Lower leg skin (tissue), 4 donors: Measurements from ENCODE around the gene UBR4. TPM values are rescaled to one million over a fixed set of nuclear protein-coding genes. Genes with fewer than 3 reads are reported as not detected.

ENCODE experiments used
- DNase-seq, 2 donors: peaks; one replicate each; pipeline ENCODE4 v3.0.0-alpha.2; 2019; ENCODE audit warnings: low spot score in 2 of 2
- H3K4me3 ChIP-seq: fragments of 200-600 bp; sonication (generic); 2 replicates; pipeline ENCODE4 v1.5.1; 2017; ENCODE audit warnings: mild to moderate bottlenecking, low read depth; ENCODE audit not compliant: poor library complexity, severe bottlenecking
- CTCF ChIP-seq, 3 donors: fragments of 450-650 bp; IDR thresholded peaks; one replicate each; pipeline ENCODE4 v1.5.1; 2016; ENCODE audit warnings: antibody characterized with exemption in 3 of 3, mild to moderate bottlenecking in 3 of 3, moderate library complexity in 2 of 3
- POLR2A ChIP-seq, 2 donors: fragments of 450-650 bp; IDR thresholded peaks; one replicate each; pipeline ENCODE4 v1.6.1; 2016 to 2017; ENCODE audit warnings: antibody characterized with exemption in 2 of 2, mild to moderate bottlenecking in 1 of 2, moderate library complexity in 1 of 2
- WGBS, 2 donors: methylation state at CpG; one replicate each; pipeline ENCODE4 v1.1.5; 2018; 5-methylcytosine and 5-hydroxymethylcytosine counted together
- intact Hi-C: fragments of 100-400 bp; cut with DNase I; formaldehyde crosslinking; loops from one replicate; pipeline ENCODE4 v1.15.0; 2023; ENCODE audit warnings: low total_unique reads
- total RNA-seq, 4 donors: library from RNA; depleted of rRNA; stranded (reverse); fragments of >200 nt; gene quantifications; one replicate each; pipeline ENCODE4 v1.1.0, GENCODE V29; 2016

UBR4 gene
- total RNA-seq, 4 donors from 2014 or later = 255 to 380 (median 329) TPM

GRCh38 chr1:19199329-19199968 lies 10.6 kb downstream of the UBR4 start:
- H3K4me3 ChIP-seq = no peak overlapping the region
- DNase-seq = no peak
- TF ChIP-seq CTCF (IDR thresholded peaks at IDR 0.05) (no peak), POLR2A (IDR thresholded peaks at IDR 0.05) (no peak)
- intact Hi-C loops = no loop called here
- 80 to 90% methylated on average over 4 of the region's 4 CpGs for WGBS, 2 donors

- WGBS, 2 donors = 90 to 94% methylated on average over 4 of the region's 4 CpGs
- TF ChIP-seq CTCF (IDR thresholded peaks at IDR 0.05) = no peak
- TF ChIP-seq POLR2A (IDR thresholded peaks at IDR 0.05) = no peak
Observed at GRCh38 chr1:19198820-19199219, 11.2 kb downstream of the UBR4 start.

GRCh38 chr1:19197845-19198244 lies 12.2 kb downstream of the UBR4 start:
- intact Hi-C loops = no loop called here
- TF ChIP-seq CTCF (IDR thresholded peaks at IDR 0.05) = no peak
- no peak for TF ChIP-seq POLR2A (IDR thresholded peaks at IDR 0.05)
- H3K4me3 ChIP-seq = no peak overlapping the region
- DNase-seq = no peak
- WGBS, 2 donors = 79 to 85% methylated on average over 2 of the region's 2 CpGs

More at GRCh38 chr1:19198820-19199219, 11.2 kb downstream of the UBR4 start:
- intact Hi-C loops = no loop called here
- no peak overlapping the region for H3K4me3 ChIP-seq
- DNase-seq = no peak

GRCh38 chr1:19196331-19196730 lies 13.7 kb downstream of the UBR4 start:
- TF ChIP-seq CTCF (IDR thresholded peaks at IDR 0.05) = no peak
- no peak for TF ChIP-seq POLR2A (IDR thresholded peaks at IDR 0.05)
- no peak for DNase-seq
- H3K4me3 ChIP-seq = no peak overlapping the region
- WGBS, 2 donors = 97 to 98% methylated on average over 3 of the region's 3 CpGs
- intact Hi-C loops = no loop called here

- 84 to 88% methylated on average over 3 of the region's 3 CpGs for WGBS, 2 donors
- intact Hi-C loops = no loop called here
- TF ChIP-seq CTCF (IDR thresholded peaks at IDR 0.05) = no peak
Observed at GRCh38 chr1:19193004-19193403, 17.1 kb downstream of the UBR4 start.

GRCh38 chr1:19191811-19192210 lies 18.3 kb downstream of the UBR4 start:
- intact Hi-C loops = no loop called here
- no peak for TF ChIP-seq POLR2A (IDR thresholded peaks at IDR 0.05)
- no peak for TF ChIP-seq CTCF (IDR thresholded peaks at IDR 0.05)
- no peak overlapping the region for H3K4me3 ChIP-seq
- no peak for DNase-seq
- WGBS, 2 donors = 96 to 97% methylated on average over 3 of the region's 3 CpGs

More at GRCh38 chr1:19193004-19193403, 17.1 kb downstream of the UBR4 start:
- H3K4me3 ChIP-seq = no peak overlapping the region
- DNase-seq = no peak
